Caco-2 (cell line): ENCODE measurements around the gene TUBB4A. TPM values are rescaled to one million over a fixed set of nuclear protein-coding genes. Genes with fewer than 3 reads are reported as not detected.

Experiments
- BruUV-seq: library from RNA; stranded (reverse); fragments of 400-500 nt; replicated peaks from 2 replicates; lab custom pipeline; 2021; lab: Mats Ljungman, UMichigan
- CTCF ChIA-PET: fragments of 300-600 bp; sonication (Branson Sonifier 250); formaldehyde crosslinking; loops from one replicate; lab custom pipeline; 2022; ENCODE audit warnings: antibody characterized with exemption; lab: Charles Lee
- POLR2A ChIA-PET: fragments of 300-600 bp; sonication (Branson Sonifier 250); formaldehyde crosslinking; loops from one replicate; lab custom pipeline; 2022; ENCODE audit warnings: antibody characterized with exemption; lab: Charles Lee
- DNase-seq, 2 experiments: peaks; one replicate each; pipeline versions ENCODE4 v3.0.0 to v3.0.0-alpha.2; 2020 to 2022
- H3K27me3 ChIP-seq: replicated peaks from 2 replicates; pipeline ENCODE4 v1.6.0; 2011; ENCODE audit warnings: low read length; ENCODE audit not compliant: control insufficient read depth, insufficient read depth
- H3K36me3 ChIP-seq: 2 replicates; pipeline ENCODE4 v1.5.1; 2011; ENCODE audit warnings: low read length; ENCODE audit not compliant: control insufficient read depth, insufficient read depth
- H3K4me1 ChIP-seq: fragments of 250-450 bp; sonication (Bioruptor Pico); 2 replicates; pipeline ENCODE4 v1.5.1; 2020; ENCODE audit warnings: mild to moderate bottlenecking
- H3K4me3 ChIP-seq: 2 replicates; pipeline ENCODE4 v1.5.1; 2011; ENCODE audit warnings: low read depth, mild to moderate bottlenecking, control low read depth, low read length
- H3K9me3 ChIP-seq: fragments of 250-450 bp; sonication (Bioruptor Pico); 2 replicates; pipeline ENCODE4 v1.5.1; 2020; ENCODE audit warnings: mild to moderate bottlenecking, moderate library complexity
- H3K27ac Mint-ChIP-seq: one replicate; pipeline ENCODE4 v1.8.0; 2022; ENCODE audit warnings: mixed read lengths; ENCODE audit not compliant: unreplicated experiment
- H3K27me3 Mint-ChIP-seq: one replicate; pipeline ENCODE4 v1.8.0; 2022; ENCODE audit warnings: mixed read lengths; ENCODE audit not compliant: insufficient read depth, unreplicated experiment
- H3K36me3 Mint-ChIP-seq: one replicate; pipeline ENCODE4 v1.8.0; 2022; ENCODE audit warnings: mild to moderate bottlenecking, mixed read lengths; ENCODE audit not compliant: insufficient read depth, unreplicated experiment
- H3K4me1 Mint-ChIP-seq: one replicate; pipeline ENCODE4 v1.8.0; 2022; ENCODE audit warnings: low read depth, mixed read lengths; ENCODE audit not compliant: unreplicated experiment
- H3K4me3 Mint-ChIP-seq: one replicate; pipeline ENCODE4 v1.8.0; 2022; ENCODE audit warnings: mild to moderate bottlenecking, moderate library complexity, mixed read lengths; ENCODE audit not compliant: unreplicated experiment
- H3K9me3 Mint-ChIP-seq: one replicate; pipeline ENCODE4 v1.8.0; 2022; ENCODE audit warnings: mixed read lengths; ENCODE audit not compliant: unreplicated experiment
- CTCF ChIP-seq, 2 experiments: fragments of 200-600 bp in 1 of 2; IDR thresholded peaks; 1 replicate in 1 of 2; 2 replicates in 1 of 2; pipeline versions ENCODE4 v1.5.1 to v1.8.0; 2011 to 2022; ENCODE audit warnings: antibody characterized with exemption in 1 of 2, control low read depth in 1 of 2, inconsistent platforms in 1 of 2, low read depth in 1 of 2, low read length in 1 of 2, mild to moderate bottlenecking in 1 of 2, moderate library complexity in 1 of 2; ENCODE audit not compliant: insufficient read depth in 1 of 2, severe bottlenecking in 1 of 2, unreplicated experiment in 1 of 2
- intact Hi-C: fragments of 100-400 bp; cut with micrococcal nuclease; formaldehyde crosslinking; loops from one replicate; pipeline ENCODE4 v1.10.0; 2022; ENCODE audit not compliant: unreplicated experiment
- total RNA-seq: library from RNA; stranded (reverse); gene quantifications from 2 replicates; pipeline ENCODE4 v1.2.3, GENCODE V29; 2022

Gene TUBB4A
- total RNA-seq, 1 experiment from 2014 or later = 6.0 TPM

- no peaks in the 10 kb centered on the region for H3K36me3 ChIP-seq
- intact Hi-C loops = no loop called here
- no peaks in the 10 kb centered on the region for H3K4me1 ChIP-seq
- no peak for TF ChIP-seq CTCF (IDR thresholded peaks at IDR 0.05; ENCODE audit: insufficient read depth in 1 of 2, low read depth in 1 of 2, low read length in 1 of 2, severe bottlenecking in 1 of 2, unreplicated experiment in 1 of 2)
- no peak for DNase-seq
- no TSS peak for BruUV-seq
- no peaks in the 10 kb centered on the region for H3K9me3 ChIP-seq
- Mint-ChIP-seq H3K27ac (no peak overlapping the region), H3K9me3 (peaks cover 14% of the 10 kb centered on the region), H3K4me1 (no peaks in the 10 kb centered on the region), H3K4me3 (no peak overlapping the region), H3K27me3 (no peaks in the 10 kb centered on the region), H3K36me3 (no peaks in the 10 kb centered on the region)
- CTCF ChIA-PET = no interaction called here
- POLR2A ChIA-PET = no interaction called here
- H3K27me3 ChIP-seq = no peaks in the 10 kb centered on the region
- no peak overlapping the region for H3K4me3 ChIP-seq
Observed at GRCh38 chr19:6543866-6544347, 41.8 kb upstream of the TUBB4A start.

DNA sequence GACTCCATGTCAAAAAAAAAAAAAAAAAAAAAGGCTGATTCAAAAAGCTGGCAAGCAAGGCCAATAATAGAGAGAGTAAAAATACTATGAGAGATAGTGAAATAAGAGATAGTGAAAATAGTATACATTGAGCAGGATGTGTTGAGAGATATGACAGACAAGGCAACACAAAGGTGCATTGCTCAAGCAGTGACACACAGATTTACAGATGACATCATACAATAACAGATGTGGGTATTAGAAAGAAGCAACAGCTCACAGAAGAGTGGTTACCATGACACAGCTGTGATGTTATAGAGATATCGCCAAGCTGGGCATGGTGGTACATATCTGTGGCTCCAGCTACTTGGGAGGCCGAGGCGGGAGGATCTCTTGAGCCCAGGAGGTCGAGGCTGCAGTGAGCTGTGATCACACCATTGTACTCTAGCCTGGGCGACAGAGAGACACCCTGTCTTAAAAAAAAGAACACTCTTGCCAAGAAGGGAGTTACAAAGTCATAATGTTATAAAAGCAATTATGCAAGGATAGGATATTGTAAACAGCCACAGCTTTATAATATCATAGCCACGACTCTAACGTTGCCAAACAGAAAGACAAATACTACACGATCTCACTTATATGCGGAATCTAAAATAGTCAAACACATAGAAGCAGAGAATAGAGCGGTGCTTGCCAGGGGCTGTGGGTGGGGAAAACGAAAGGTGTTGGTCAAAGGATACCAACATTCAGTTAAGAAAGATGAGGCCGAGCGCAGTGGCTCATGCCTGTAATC lies 39.0 kb upstream of the TUBB4A start:
- Mint-ChIP-seq H3K4me1 (no peaks in the 10 kb centered on the region), H3K36me3 (no peaks in the 10 kb centered on the region), H3K27ac (no peak overlapping the region), H3K4me3 (no peak overlapping the region), H3K27me3 (no peaks in the 10 kb centered on the region), H3K9me3 (peaks cover 1% of the 10 kb centered on the region)
- Histone ChIP-seq H3K9me3 (no peaks in the 10 kb centered on the region), H3K36me3 (no peaks in the 10 kb centered on the region), H3K27me3 (no peaks in the 10 kb centered on the region), H3K4me1 (no peaks in the 10 kb centered on the region), H3K4me3 (no peak overlapping the region)
- POLR2A ChIA-PET = interaction anchor here (0.6 kb wide), 1 partner anchor 11 kb away, joined by 3 read pairs; the partner anchor contains the start of gene TNFSF9
- BruUV-seq = no TSS peak
- no peak for DNase-seq
- TF ChIP-seq CTCF (IDR thresholded peaks at IDR 0.05; ENCODE audit: insufficient read depth in 1 of 2, low read depth in 1 of 2, low read length in 1 of 2, severe bottlenecking in 1 of 2, unreplicated experiment in 1 of 2) = no peak
- intact Hi-C loops = no loop called here
- CTCF ChIA-PET = interaction anchor here (0.7 kb wide), 1 partner anchor 13 kb away, joined by 3 read pairs; no protein-coding TSS in a partner anchor

GRCh38 chr19:6539514-6539913 lies 37.4 kb upstream of the TUBB4A start:
- Histone ChIP-seq H3K4me1 (no peaks in the 10 kb centered on the region), H3K36me3 (no peaks in the 10 kb centered on the region), H3K27me3 (no peaks in the 10 kb centered on the region), H3K4me3 (no peak overlapping the region), H3K9me3 (no peaks in the 10 kb centered on the region)
- POLR2A ChIA-PET = no interaction called here
- BruUV-seq = no TSS peak
- H3K27me3 Mint-ChIP-seq = no peaks in the 10 kb centered on the region
- H3K27ac Mint-ChIP-seq = no peak overlapping the region
- no peaks in the 10 kb centered on the region for H3K4me1 Mint-ChIP-seq
- no peak for TF ChIP-seq CTCF (IDR thresholded peaks at IDR 0.05; ENCODE audit: insufficient read depth in 1 of 2, low read depth in 1 of 2, low read length in 1 of 2, severe bottlenecking in 1 of 2, unreplicated experiment in 1 of 2)
- H3K4me3 Mint-ChIP-seq = no peak overlapping the region
- no peaks in the 10 kb centered on the region for H3K9me3 Mint-ChIP-seq
- H3K36me3 Mint-ChIP-seq = no peaks in the 10 kb centered on the region
- CTCF ChIA-PET = interaction anchor here (0.6 kb wide), 2 partner anchors 57 to 297 kb away, joined by 3 to 6 read pairs; no protein-coding TSS in a partner anchor
- DNase-seq = no peak
- intact Hi-C loops = no loop called here
